PFSK-1 (cell line): Measurements from ENCODE around the gene PYROXD2.

ENCODE experiments used
- FOXP2 ChIP-seq: optimal IDR thresholded peaks from 2 replicates; pipeline ENCODE3; 2011; ENCODE audit warnings: borderline replicate concordance, control low read depth, inconsistent platforms; ENCODE audit not compliant: insufficient read depth; ENCODE audit errors: extremely low read length, extremely low read depth
- POLR2AphosphoS5 ChIP-seq: IDR thresholded peaks from 2 replicates; pipeline ENCODE4 v1.6.1; 2012; ENCODE audit warnings: low read depth, mild to moderate bottlenecking, control low read depth, low read length, moderate library complexity
- SIN3A ChIP-seq: IDR thresholded peaks from 2 replicates; pipeline ENCODE4 v1.6.1; 2012; ENCODE audit warnings: mild to moderate bottlenecking, low read length, moderate library complexity, borderline replicate concordance; ENCODE audit not compliant: insufficient read depth
- TAF1 ChIP-seq: IDR thresholded peaks from 2 replicates; pipeline ENCODE4 v1.6.1; 2012; ENCODE audit warnings: low read length, control low read depth, borderline replicate concordance; ENCODE audit not compliant: insufficient read depth
- TF ChIP-seq, protein P1 (sequence below), 2 experiments: IDR thresholded peaks; 2 replicates each; pipeline versions ENCODE4 v1.6.1 to v1.8.0; 2011 to 2012; ENCODE audit warnings: low read depth in 2 of 2, low read length in 2 of 2, control low read depth in 1 of 2, inconsistent platforms in 1 of 2, mild to moderate bottlenecking in 1 of 2, moderate library complexity in 1 of 2; ENCODE audit not compliant: insufficient read depth in 1 of 2

GRCh38 chr10:98422182-98422581 is 7.2 kb upstream of the PYROXD2 start:
- TF ChIP-seq, protein P1, sequence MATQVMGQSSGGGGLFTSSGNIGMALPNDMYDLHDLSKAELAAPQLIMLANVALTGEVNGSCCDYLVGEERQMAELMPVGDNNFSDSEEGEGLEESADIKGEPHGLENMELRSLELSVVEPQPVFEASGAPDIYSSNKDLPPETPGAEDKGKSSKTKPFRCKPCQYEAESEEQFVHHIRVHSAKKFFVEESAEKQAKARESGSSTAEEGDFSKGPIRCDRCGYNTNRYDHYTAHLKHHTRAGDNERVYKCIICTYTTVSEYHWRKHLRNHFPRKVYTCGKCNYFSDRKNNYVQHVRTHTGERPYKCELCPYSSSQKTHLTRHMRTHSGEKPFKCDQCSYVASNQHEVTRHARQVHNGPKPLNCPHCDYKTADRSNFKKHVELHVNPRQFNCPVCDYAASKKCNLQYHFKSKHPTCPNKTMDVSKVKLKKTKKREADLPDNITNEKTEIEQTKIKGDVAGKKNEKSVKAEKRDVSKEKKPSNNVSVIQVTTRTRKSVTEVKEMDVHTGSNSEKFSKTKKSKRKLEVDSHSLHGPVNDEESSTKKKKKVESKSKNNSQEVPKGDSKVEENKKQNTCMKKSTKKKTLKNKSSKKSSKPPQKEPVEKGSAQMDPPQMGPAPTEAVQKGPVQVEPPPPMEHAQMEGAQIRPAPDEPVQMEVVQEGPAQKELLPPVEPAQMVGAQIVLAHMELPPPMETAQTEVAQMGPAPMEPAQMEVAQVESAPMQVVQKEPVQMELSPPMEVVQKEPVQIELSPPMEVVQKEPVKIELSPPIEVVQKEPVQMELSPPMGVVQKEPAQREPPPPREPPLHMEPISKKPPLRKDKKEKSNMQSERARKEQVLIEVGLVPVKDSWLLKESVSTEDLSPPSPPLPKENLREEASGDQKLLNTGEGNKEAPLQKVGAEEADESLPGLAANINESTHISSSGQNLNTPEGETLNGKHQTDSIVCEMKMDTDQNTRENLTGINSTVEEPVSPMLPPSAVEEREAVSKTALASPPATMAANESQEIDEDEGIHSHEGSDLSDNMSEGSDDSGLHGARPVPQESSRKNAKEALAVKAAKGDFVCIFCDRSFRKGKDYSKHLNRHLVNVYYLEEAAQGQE (IDR thresholded peaks at IDR 0.05; ENCODE audit: insufficient read depth in 1 of 2, low read depth in 2 of 2, low read length in 2 of 2), result no peak
- TF ChIP-seq POLR2AphosphoS5 (no peak), TAF1 (no peak), SIN3A (no peak), FOXP2 (no peak)
